HG03521 (cell line): Measurements from ENCODE around the gene FBXO17.
"Not testable (repeated sequence)": the region's sequence is repeated elsewhere in the genome, so short reads cannot be mapped to it uniquely, and the experiment has no call there.

Source experiments
- ATAC-seq: cut with Tn5 transposase; IDR thresholded peaks from one replicate; pipeline ENCODE4 v1.9.1; 2021; ENCODE audit warnings: mild to moderate bottlenecking, moderate library complexity; ENCODE audit not compliant: unreplicated experiment

FBXO17 gene

GRCh38 chr19:38975214-38975860 lies at the start of gene FBXO17:
Gene FBXO17 (minus strand): TSS chr19:38975742. CDS start chr19:38950319, 25,423 bp downstream.
- ATAC-seq, result no peak

GRCh38 chr19:39024875-39025641 lies 49.5 kb upstream of the FBXO17 start:
- ATAC-seq, result no peak

- ATAC-seq, result no peak
Observed at GRCh38 chr19:39021063-39021462, 45.5 kb upstream of the FBXO17 start.

- ATAC-seq, result no peak
Observed at GRCh38 chr19:39017646-39018045, 42.1 kb upstream of the FBXO17 start.

GRCh38 chr19:39017026-39017425 lies 41.5 kb upstream of the FBXO17 start:
- no peak for ATAC-seq

GRCh38 chr19:39014037-39014436 lies 38.5 kb upstream of the FBXO17 start:
- no peak for ATAC-seq

- ATAC-seq, result no peak
Observed at GRCh38 chr19:39009001-39009400, 33.5 kb upstream of the FBXO17 start.

GRCh38 chr19:39008137-39008536 lies 32.6 kb upstream of the FBXO17 start:
- no peak for ATAC-seq

GRCh38 chr19:39007096-39007495 lies 31.6 kb upstream of the FBXO17 start:
- no peak for ATAC-seq

GRCh38 chr19:39004403-39004802 lies 28.9 kb upstream of the FBXO17 start:
- no peak for ATAC-seq

GRCh38 chr19:39003796-39004195 lies 28.3 kb upstream of the FBXO17 start:
- no peak for ATAC-seq

GRCh38 chr19:39003188-39003587 lies 27.6 kb upstream of the FBXO17 start:
- ATAC-seq, result no peak

GRCh38 chr19:39001041-39001440 lies 25.5 kb upstream of the FBXO17 start:
- ATAC-seq, result no peak

- ATAC-seq, result not testable (repeated sequence)
Observed at GRCh38 chr19:38997576-38997975, 22.0 kb upstream of the FBXO17 start.

- ATAC-seq, result no peak
Observed at GRCh38 chr19:38993271-38993670, 17.7 kb upstream of the FBXO17 start.

GRCh38 chr19:38990949-38991697 lies 15.6 kb upstream of the FBXO17 start:
- ATAC-seq, result no peak

- ATAC-seq, result not testable (repeated sequence)
Observed at GRCh38 chr19:38989614-38990013, 14.1 kb upstream of the FBXO17 start.

GRCh38 chr19:38989066-38989605 lies 13.6 kb upstream of the FBXO17 start:
- no peak for ATAC-seq

GRCh38 chr19:38988627-38989026 lies 13.1 kb upstream of the FBXO17 start:
- not testable (repeated sequence) for ATAC-seq

- ATAC-seq, result not testable (repeated sequence)
Observed at GRCh38 chr19:38987745-38988144, 12.2 kb upstream of the FBXO17 start.

- no peak for ATAC-seq
Observed at GRCh38 chr19:38985262-38985661, 9.7 kb upstream of the FBXO17 start.
